ENCODE data around the gene FAM177A1. TPM values are rescaled to one million over a fixed set of nuclear protein-coding genes. Genes with fewer than 3 reads are reported as not detected.

Gene FAM177A1
- total and polyA plus RNA-seq, 9 of the 15 experiments (the other 6 are each of a cell fraction or from before 2014, with no cell fraction given), result 7.7 to 36.2 (median 29.9) TPM

DNA sequence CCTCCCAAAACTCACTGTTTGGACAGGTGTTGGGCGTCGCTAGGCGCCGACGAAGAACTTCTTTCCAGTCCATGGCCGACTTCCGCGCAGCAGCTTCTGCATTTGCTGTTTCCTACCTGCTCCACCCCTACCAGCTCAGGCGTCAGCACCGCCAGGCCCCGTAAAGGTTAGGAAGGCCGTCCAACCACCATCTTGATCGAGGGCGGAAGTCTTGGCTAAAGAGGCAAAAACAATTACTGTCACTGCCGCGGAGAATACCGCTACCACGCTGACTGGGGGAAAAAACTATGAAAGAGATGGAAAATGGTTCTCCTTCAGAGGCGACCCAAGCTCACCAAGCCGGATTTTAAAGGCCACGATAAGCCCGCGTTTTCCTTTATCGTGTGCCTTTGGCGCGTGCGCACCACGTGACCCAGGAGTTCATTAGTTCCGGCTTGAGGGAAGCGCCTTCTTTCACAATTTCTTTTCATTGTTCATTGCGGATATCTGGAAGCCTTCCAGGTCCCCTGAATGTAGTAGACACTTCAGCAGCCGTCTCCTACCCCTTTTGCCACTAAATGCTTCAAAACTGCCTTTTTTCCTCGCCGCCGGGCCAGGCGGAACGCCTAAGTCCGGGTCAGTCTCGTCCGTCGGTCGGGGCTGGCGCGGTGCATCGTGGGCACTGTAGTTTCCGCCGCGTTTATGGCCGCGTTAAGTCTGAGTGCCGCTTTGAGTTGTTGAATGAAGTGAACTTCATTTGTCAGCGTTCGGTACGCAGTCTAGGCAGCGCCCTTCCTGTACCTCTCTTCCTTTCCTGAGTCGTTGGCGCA is 76.0 kb downstream of the FAM177A1 start, which contains the start of the genes PPP2R3C and PRORP (continued):
- TF ChIP-seq, protein P1, sequence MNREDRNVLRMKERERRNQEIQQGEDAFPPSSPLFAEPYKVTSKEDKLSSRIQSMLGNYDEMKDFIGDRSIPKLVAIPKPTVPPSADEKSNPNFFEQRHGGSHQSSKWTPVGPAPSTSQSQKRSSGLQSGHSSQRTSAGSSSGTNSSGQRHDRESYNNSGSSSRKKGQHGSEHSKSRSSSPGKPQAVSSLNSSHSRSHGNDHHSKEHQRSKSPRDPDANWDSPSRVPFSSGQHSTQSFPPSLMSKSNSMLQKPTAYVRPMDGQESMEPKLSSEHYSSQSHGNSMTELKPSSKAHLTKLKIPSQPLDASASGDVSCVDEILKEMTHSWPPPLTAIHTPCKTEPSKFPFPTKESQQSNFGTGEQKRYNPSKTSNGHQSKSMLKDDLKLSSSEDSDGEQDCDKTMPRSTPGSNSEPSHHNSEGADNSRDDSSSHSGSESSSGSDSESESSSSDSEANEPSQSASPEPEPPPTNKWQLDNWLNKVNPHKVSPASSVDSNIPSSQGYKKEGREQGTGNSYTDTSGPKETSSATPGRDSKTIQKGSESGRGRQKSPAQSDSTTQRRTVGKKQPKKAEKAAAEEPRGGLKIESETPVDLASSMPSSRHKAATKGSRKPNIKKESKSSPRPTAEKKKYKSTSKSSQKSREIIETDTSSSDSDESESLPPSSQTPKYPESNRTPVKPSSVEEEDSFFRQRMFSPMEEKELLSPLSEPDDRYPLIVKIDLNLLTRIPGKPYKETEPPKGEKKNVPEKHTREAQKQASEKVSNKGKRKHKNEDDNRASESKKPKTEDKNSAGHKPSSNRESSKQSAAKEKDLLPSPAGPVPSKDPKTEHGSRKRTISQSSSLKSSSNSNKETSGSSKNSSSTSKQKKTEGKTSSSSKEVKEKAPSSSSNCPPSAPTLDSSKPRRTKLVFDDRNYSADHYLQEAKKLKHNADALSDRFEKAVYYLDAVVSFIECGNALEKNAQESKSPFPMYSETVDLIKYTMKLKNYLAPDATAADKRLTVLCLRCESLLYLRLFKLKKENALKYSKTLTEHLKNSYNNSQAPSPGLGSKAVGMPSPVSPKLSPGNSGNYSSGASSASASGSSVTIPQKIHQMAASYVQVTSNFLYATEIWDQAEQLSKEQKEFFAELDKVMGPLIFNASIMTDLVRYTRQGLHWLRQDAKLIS (CRISPR knock-in tag; IDR thresholded peaks at IDR 0.05), result peak; percentile 46
- TF ChIP-seq ZNF274 (IDR thresholded peaks at IDR 0.05; ENCODE audit: borderline replicate concordance, low read depth, low read length), result no peak
- peak; percentile 66; the same call in 1 of the 2 replicates for TF ChIP-seq NR3C1 (CRISPR knock-in tag; IDR thresholded peaks at IDR 0.05)
- TF ChIP-seq, protein P2, sequence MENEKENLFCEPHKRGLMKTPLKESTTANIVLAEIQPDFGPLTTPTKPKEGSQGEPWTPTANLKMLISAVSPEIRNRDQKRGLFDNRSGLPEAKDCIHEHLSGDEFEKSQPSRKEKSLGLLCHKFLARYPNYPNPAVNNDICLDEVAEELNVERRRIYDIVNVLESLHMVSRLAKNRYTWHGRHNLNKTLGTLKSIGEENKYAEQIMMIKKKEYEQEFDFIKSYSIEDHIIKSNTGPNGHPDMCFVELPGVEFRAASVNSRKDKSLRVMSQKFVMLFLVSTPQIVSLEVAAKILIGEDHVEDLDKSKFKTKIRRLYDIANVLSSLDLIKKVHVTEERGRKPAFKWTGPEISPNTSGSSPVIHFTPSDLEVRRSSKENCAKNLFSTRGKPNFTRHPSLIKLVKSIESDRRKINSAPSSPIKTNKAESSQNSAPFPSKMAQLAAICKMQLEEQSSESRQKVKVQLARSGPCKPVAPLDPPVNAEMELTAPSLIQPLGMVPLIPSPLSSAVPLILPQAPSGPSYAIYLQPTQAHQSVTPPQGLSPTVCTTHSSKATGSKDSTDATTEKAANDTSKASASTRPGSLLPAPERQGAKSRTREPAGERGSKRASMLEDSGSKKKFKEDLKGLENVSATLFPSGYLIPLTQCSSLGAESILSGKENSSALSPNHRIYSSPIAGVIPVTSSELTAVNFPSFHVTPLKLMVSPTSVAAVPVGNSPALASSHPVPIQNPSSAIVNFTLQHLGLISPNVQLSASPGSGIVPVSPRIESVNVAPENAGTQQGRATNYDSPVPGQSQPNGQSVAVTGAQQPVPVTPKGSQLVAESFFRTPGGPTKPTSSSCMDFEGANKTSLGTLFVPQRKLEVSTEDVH (IDR thresholded peaks at IDR 0.05; ENCODE audit: low read depth, partially characterized antibody), result peak; percentile 86
- TF ChIP-seq, protein P3, sequence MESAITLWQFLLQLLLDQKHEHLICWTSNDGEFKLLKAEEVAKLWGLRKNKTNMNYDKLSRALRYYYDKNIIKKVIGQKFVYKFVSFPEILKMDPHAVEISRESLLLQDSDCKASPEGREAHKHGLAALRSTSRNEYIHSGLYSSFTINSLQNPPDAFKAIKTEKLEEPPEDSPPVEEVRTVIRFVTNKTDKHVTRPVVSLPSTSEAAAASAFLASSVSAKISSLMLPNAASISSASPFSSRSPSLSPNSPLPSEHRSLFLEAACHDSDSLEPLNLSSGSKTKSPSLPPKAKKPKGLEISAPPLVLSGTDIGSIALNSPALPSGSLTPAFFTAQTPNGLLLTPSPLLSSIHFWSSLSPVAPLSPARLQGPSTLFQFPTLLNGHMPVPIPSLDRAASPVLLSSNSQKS (CRISPR knock-in tag; IDR thresholded peaks at IDR 0.05), result no peak
- TF ChIP-seq ZFP36 (IDR thresholded peaks at IDR 0.05; ENCODE audit: low read depth, low read length, partially characterized antibody), result no peak
- peak; percentile 66; the same call in 1 of the 2 replicates for TF ChIP-seq POLR2A (conservative IDR thresholded peaks at IDR 0.05)
- TF ChIP-seq HEY1 (CRISPR knock-in tag; IDR thresholded peaks at IDR 0.05; ENCODE audit: borderline replicate concordance), result peak; percentile 57; the same call in 1 of the 2 replicates
- no peak for TF ChIP-seq ZC3H11A (IDR thresholded peaks at IDR 0.05; ENCODE audit: low read depth, low read length)
- TF ChIP-seq ETV1 (tag; conservative IDR thresholded peaks at IDR 0.05; ENCODE audit: low read depth), result peak; percentile 71; the same call in 1 of the 2 replicates
- peak; percentile 89 for TF ChIP-seq GABPB1 (CRISPR knock-in tag; IDR thresholded peaks at IDR 0.05)
- TF ChIP-seq TAF15 (IDR thresholded peaks at IDR 0.05; ENCODE audit: low read depth, low read length), result no peak
- TF ChIP-seq, protein P4, sequence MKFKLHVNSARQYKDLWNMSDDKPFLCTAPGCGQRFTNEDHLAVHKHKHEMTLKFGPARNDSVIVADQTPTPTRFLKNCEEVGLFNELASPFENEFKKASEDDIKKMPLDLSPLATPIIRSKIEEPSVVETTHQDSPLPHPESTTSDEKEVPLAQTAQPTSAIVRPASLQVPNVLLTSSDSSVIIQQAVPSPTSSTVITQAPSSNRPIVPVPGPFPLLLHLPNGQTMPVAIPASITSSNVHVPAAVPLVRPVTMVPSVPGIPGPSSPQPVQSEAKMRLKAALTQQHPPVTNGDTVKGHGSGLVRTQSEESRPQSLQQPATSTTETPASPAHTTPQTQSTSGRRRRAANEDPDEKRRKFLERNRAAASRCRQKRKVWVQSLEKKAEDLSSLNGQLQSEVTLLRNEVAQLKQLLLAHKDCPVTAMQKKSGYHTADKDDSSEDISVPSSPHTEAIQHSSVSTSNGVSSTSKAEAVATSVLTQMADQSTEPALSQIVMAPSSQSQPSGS (CRISPR knock-in tag; IDR thresholded peaks at IDR 0.05), result no peak
- TF ChIP-seq OTX1 (CRISPR knock-in tag; IDR thresholded peaks at IDR 0.05), result no peak
- no peak for TF ChIP-seq NUFIP1 (IDR thresholded peaks at IDR 0.05; ENCODE audit: partially characterized antibody)
- TF ChIP-seq BRD4 (IDR thresholded peaks at IDR 0.05), result peak; percentile 73
- TF ChIP-seq SMAD2 (IDR thresholded peaks at IDR 0.05; ENCODE audit: low read depth, low read length), result no peak
- no peak for TF ChIP-seq MTA1 (IDR thresholded peaks at IDR 0.05; ENCODE audit: borderline replicate concordance)

Measured in K562 (cell line).